IMR-90 (cell line): ENCODE results near the gene ADGRF1.

Experiments
- BHLHE40 ChIP-seq: fragments of 150-350 bp; IDR thresholded peaks from 2 replicates; pipeline ENCODE4 v1.6.1; 2016; ENCODE audit warnings: mild to moderate bottlenecking, low read depth, low read length
- MAZ ChIP-seq: IDR thresholded peaks from 2 replicates; pipeline ENCODE4 v1.6.1; 2012; ENCODE audit warnings: low read depth, mild to moderate bottlenecking, low read length, improper control_type of control experiment, moderate library complexity, borderline replicate concordance
- POLR2A ChIP-seq: IDR thresholded peaks from 2 replicates; pipeline ENCODE4 v1.6.1; 2012; ENCODE audit warnings: mild to moderate bottlenecking, low read depth, low read length
- RAD21 ChIP-seq: IDR thresholded peaks from 2 replicates; pipeline ENCODE4 v1.6.1; 2012; ENCODE audit warnings: low read length, improper control_type of control experiment
- RCOR1 ChIP-seq: IDR thresholded peaks from 2 replicates; pipeline ENCODE4 v1.6.1; 2012; ENCODE audit warnings: mild to moderate bottlenecking, low read length, improper control_type of control experiment; ENCODE audit not compliant: insufficient replicate concordance
- SMC3 ChIP-seq: fragments of 150-350 bp; IDR thresholded peaks from 2 replicates; pipeline ENCODE4 v1.6.1; 2016; ENCODE audit warnings: low read depth, mild to moderate bottlenecking, antibody characterized with exemption, low read length, moderate library complexity
- TF ChIP-seq, protein P1 (sequence below): conservative IDR thresholded peaks from 2 replicates; pipeline ENCODE4 v1.5.1; 2012; ENCODE audit warnings: mild to moderate bottlenecking, low read depth, low read length, improper control_type of control experiment
- TF ChIP-seq, protein P2 (sequence below): fragments of 150-350 bp; IDR thresholded peaks from 2 replicates; pipeline ENCODE4 v1.6.1; 2016; ENCODE audit warnings: low read depth, mild to moderate bottlenecking, low read length, moderate library complexity, borderline replicate concordance

DNA sequence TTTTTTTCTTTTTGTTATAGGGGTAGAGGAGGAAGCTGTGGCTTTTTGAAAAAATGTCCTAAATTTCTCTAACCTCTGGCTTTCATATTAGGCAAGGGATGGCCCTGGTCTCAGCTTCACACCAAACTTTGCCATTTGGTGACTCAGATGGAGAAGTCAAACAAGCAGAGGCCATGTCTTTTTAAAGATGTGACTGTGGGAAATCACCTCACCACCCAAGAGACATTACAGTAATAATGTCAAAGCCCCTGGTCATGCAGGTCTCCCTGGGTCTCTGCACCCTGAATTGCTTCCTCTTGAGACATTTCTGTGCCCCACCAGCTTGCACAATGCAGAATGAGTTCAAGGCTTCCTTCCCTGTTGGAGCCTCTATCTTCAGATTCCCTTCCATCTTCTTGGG lies 80.9 kb downstream of the ADGRF1 start:
- TF ChIP-seq SMC3 (no peak), RAD21 (no peak), POLR2A (no peak), RCOR1 (no peak), BHLHE40 (no peak), MAZ (no peak)
- TF ChIP-seq, protein P1, sequence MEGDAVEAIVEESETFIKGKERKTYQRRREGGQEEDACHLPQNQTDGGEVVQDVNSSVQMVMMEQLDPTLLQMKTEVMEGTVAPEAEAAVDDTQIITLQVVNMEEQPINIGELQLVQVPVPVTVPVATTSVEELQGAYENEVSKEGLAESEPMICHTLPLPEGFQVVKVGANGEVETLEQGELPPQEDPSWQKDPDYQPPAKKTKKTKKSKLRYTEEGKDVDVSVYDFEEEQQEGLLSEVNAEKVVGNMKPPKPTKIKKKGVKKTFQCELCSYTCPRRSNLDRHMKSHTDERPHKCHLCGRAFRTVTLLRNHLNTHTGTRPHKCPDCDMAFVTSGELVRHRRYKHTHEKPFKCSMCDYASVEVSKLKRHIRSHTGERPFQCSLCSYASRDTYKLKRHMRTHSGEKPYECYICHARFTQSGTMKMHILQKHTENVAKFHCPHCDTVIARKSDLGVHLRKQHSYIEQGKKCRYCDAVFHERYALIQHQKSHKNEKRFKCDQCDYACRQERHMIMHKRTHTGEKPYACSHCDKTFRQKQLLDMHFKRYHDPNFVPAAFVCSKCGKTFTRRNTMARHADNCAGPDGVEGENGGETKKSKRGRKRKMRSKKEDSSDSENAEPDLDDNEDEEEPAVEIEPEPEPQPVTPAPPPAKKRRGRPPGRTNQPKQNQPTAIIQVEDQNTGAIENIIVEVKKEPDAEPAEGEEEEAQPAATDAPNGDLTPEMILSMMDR = no peak
- TF ChIP-seq, protein P2, sequence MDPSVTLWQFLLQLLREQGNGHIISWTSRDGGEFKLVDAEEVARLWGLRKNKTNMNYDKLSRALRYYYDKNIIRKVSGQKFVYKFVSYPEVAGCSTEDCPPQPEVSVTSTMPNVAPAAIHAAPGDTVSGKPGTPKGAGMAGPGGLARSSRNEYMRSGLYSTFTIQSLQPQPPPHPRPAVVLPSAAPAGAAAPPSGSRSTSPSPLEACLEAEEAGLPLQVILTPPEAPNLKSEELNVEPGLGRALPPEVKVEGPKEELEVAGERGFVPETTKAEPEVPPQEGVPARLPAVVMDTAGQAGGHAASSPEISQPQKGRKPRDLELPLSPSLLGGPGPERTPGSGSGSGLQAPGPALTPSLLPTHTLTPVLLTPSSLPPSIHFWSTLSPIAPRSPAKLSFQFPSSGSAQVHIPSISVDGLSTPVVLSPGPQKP = no peak
